Liver (tissue), 9 donors: ENCODE data around the gene ETV4. TPM values are rescaled to one million over a fixed set of nuclear protein-coding genes. Genes with fewer than 3 reads are reported as not detected.

Experiments used
- DNase-seq: peaks from one replicate; pipeline ENCODE4 v3.0.0-alpha.2; 2017; ENCODE audit warnings: low spot score
- H3K27ac ChIP-seq, 2 donors: one replicate each; pipeline ENCODE4 v1.7.0; 2013; ENCODE audit warnings: inconsistent platforms in 2 of 2, low read length in 2 of 2, control low read depth in 1 of 2, low read depth in 1 of 2, mild to moderate bottlenecking in 1 of 2
- H3K27me3 ChIP-seq, 4 donors: one replicate each; pipeline versions ENCODE4 v1.6.1 to v1.7.0; 2013; ENCODE audit warnings: low read length in 3 of 4, inconsistent platforms in 1 of 4, mild to moderate bottlenecking in 1 of 4, moderate library complexity in 1 of 4; ENCODE audit not compliant: control insufficient read depth in 4 of 4, insufficient read depth in 4 of 4
- H3K36me3 ChIP-seq, 4 donors: one replicate each; pipeline versions ENCODE4 v1.6.1 to v1.7.0; 2013; ENCODE audit warnings: low read length in 3 of 4, mild to moderate bottlenecking in 3 of 4, low read depth in 1 of 4, moderate library complexity in 1 of 4; ENCODE audit not compliant: control insufficient read depth in 4 of 4, insufficient read depth in 3 of 4
- H3K4me1 ChIP-seq, 4 donors: one replicate each; pipeline versions ENCODE4 v1.6.1 to v1.7.0; 2013; ENCODE audit warnings: low read length in 3 of 4, mild to moderate bottlenecking in 3 of 4, moderate library complexity in 1 of 4; ENCODE audit not compliant: control insufficient read depth in 4 of 4, insufficient read depth in 4 of 4
- H3K4me3 ChIP-seq, 3 donors: one replicate each; pipeline versions ENCODE4 v1.6.1 to v1.7.0; 2013; ENCODE audit warnings: low read length in 3 of 3, control low read depth in 1 of 3, low read depth in 1 of 3, mild to moderate bottlenecking in 1 of 3
- H3K9ac ChIP-seq, 2 donors: one replicate each; pipeline ENCODE4 v1.7.0; 2013; ENCODE audit warnings: low read length in 2 of 2, mild to moderate bottlenecking in 2 of 2, moderate library complexity in 2 of 2, control low read depth in 1 of 2, low read depth in 1 of 2
- H3K9me3 ChIP-seq, 4 donors: one replicate each; pipeline versions ENCODE4 v1.6.1 to v1.7.0; 2013; ENCODE audit warnings: low read length in 3 of 4; ENCODE audit not compliant: control insufficient read depth in 4 of 4
- ATF3 ChIP-seq: IDR thresholded peaks from 2 replicates; pipeline ENCODE4 v1.6.1; 2016; ENCODE audit warnings: antibody characterized with exemption
- CTCF ChIP-seq: fragments of 150-350 bp; IDR thresholded peaks from 2 replicates; pipeline ENCODE4 v1.5.1; 2017; ENCODE audit warnings: improper control_type of control experiment, low read depth, low read length; ENCODE audit not compliant: missing input control
- EGR1 ChIP-seq, 2 donors: IDR thresholded peaks; 2 replicates each; pipeline ENCODE4 v1.6.1; 2016 to 2018; ENCODE audit warnings: antibody characterized with exemption in 2 of 2, low read depth in 2 of 2
- FOXA1 ChIP-seq: IDR thresholded peaks from 2 replicates; pipeline ENCODE4 v1.6.1; 2016; ENCODE audit warnings: antibody characterized with exemption
- FOXA2 ChIP-seq: IDR thresholded peaks from 2 replicates; pipeline ENCODE4 v1.6.1; 2016; ENCODE audit warnings: antibody characterized with exemption
- GABPA ChIP-seq, 2 donors: IDR thresholded peaks in 1 of 2; conservative IDR thresholded peaks in 1 of 2; 2 replicates each; pipeline ENCODE4 v1.6.1; 2016; ENCODE audit warnings: antibody characterized with exemption in 2 of 2, mild to moderate bottlenecking in 1 of 2, moderate library complexity in 1 of 2
- HNF4A ChIP-seq, 2 donors: conservative IDR thresholded peaks; 2 replicates each; pipeline ENCODE4 v1.6.1; 2016; ENCODE audit warnings: antibody characterized with exemption in 2 of 2, mild to moderate bottlenecking in 2 of 2
- HNF4G ChIP-seq: IDR thresholded peaks from 2 replicates; pipeline ENCODE4 v1.6.1; 2016; ENCODE audit warnings: antibody characterized with exemption
- JUND ChIP-seq, 2 donors: IDR thresholded peaks; 2 replicates each; pipeline ENCODE4 v1.6.1; 2016; ENCODE audit warnings: antibody characterized with exemption in 2 of 2
- MAX ChIP-seq: IDR thresholded peaks from 2 replicates; pipeline ENCODE4 v1.6.1; 2016; ENCODE audit warnings: antibody characterized with exemption
- NR2F2 ChIP-seq: IDR thresholded peaks from 2 replicates; pipeline ENCODE4 v1.6.1; 2016; ENCODE audit warnings: antibody characterized with exemption
- RAD21 ChIP-seq, 2 donors: IDR thresholded peaks; 2 replicates each; pipeline ENCODE4 v1.6.1; 2016; ENCODE audit warnings: antibody characterized with exemption in 2 of 2, mild to moderate bottlenecking in 2 of 2
- REST ChIP-seq: IDR thresholded peaks from 2 replicates; pipeline ENCODE4 v1.6.1; 2016; ENCODE audit warnings: antibody characterized with exemption, mild to moderate bottlenecking
- RXRA ChIP-seq, 2 donors: IDR thresholded peaks; 2 replicates each; pipeline ENCODE4 v1.6.1; 2017 to 2018; ENCODE audit warnings: antibody characterized with exemption in 2 of 2, mild to moderate bottlenecking in 1 of 2
- SP1 ChIP-seq: IDR thresholded peaks from 2 replicates; pipeline ENCODE4 v1.6.1; 2018; ENCODE audit warnings: antibody characterized with exemption, mild to moderate bottlenecking
- TAF1 ChIP-seq: conservative IDR thresholded peaks from 2 replicates; pipeline ENCODE4 v1.6.1; 2016; ENCODE audit warnings: antibody characterized with exemption, mild to moderate bottlenecking
- YY1 ChIP-seq: IDR thresholded peaks from 2 replicates; pipeline ENCODE4 v1.6.1; 2016; ENCODE audit warnings: antibody characterized with exemption, mild to moderate bottlenecking
- ZBTB33 ChIP-seq: IDR thresholded peaks from 2 replicates; pipeline ENCODE4 v1.6.1; 2016; ENCODE audit warnings: antibody characterized with exemption
- WGBS: extraction: QIAGEN DNeasy Blood & Tissue Kit; methylation state at CpG from one replicate; pipeline ENCODE4 v1.1.7; 2013; 5-methylcytosine and 5-hydroxymethylcytosine counted together
- polyA plus RNA-seq, 2 donors: library from polyadenylated mRNA; stranded (reverse) in 1 of 2; unstranded in 1 of 2; fragments of 200-250 nt in 1 of 2; fragments of >200 nt in 1 of 2; fragmentation: Nextera tagmentation in 1 of 2; extraction: Ambion mirVana in 1 of 2; gene quantifications; one replicate each; pipeline versions ENCODE4 v1.2.1 to v1.2.3, GENCODE V29; 2013 to 2015
- total RNA-seq, 2 donors: library from RNA; depleted of rRNA; stranded (reverse); fragments of >200 nt; gene quantifications; one replicate each; pipeline ENCODE4 v1.2.3, GENCODE V29; 2014
- donor health status: healthy.
- donor health status: healthy.
- donor health status: healthy.
- donor health status: healthy.
- donor health status: healthy.

Gene ETV4
- total and polyA plus RNA-seq, 4 donors = 0.08 to 1.1 (median 0.46) TPM

- H3K27me3 ChIP-seq = no peaks in the 10 kb centered on the region
- whole genome bisulfite sequencing = 70% methylated on average over 4 of the region's 4 CpGs
- no peak for TF ChIP-seq FOXA2
- no peak for TF ChIP-seq ATF3
- TF ChIP-seq GABPA (IDR thresholded peaks at IDR 0.05 in 1 of 2, conservative IDR thresholded peaks at IDR 0.05 in 1 of 2) = no peak
- TF ChIP-seq EGR1 (IDR thresholded peaks at IDR 0.05; ENCODE audit: low read depth in 2 of 2) = no peak
- TF ChIP-seq MAX = no peak
- no peak for TF ChIP-seq HNF4A (conservative IDR thresholded peaks at IDR 0.05)
- no peak for TF ChIP-seq ZBTB33
- TF ChIP-seq TAF1 = no peak
- TF ChIP-seq CTCF = no peak
- no peak for TF ChIP-seq NR2F2
- no peak for TF ChIP-seq JUND (IDR thresholded peaks at IDR 0.05)
- H3K4me1 ChIP-seq = peaks cover 11 to 27% (median 18%) of the 10 kb centered on the region in 4 donors
- no peaks in the 10 kb centered on the region for H3K36me3 ChIP-seq
- no peak overlapping the region for H3K27ac ChIP-seq
- no peak overlapping the region for H3K4me3 ChIP-seq
- no peak overlapping the region for H3K9ac ChIP-seq
- no peak for DNase-seq
- no peaks in the 10 kb centered on the region for H3K9me3 ChIP-seq
Measured at GRCh38 chr17:43543300-43543699, 2.8 kb downstream of the ETV4 start.

- Histone ChIP-seq H3K27ac (no peak overlapping the region), H3K4me1 (peaks cover 11 to 27% (median 18%) of the 10 kb centered on the region in 4 donors), H3K9me3 (no peaks in the 10 kb centered on the region), H3K4me3 (no peak overlapping the region), H3K36me3 (no peaks in the 10 kb centered on the region), H3K27me3 (no peaks in the 10 kb centered on the region), H3K9ac (no peak overlapping the region)
- TF ChIP-seq HNF4G (no peak), GABPA (IDR thresholded peaks at IDR 0.05 in 1 of 2, conservative IDR thresholded peaks at IDR 0.05 in 1 of 2) (no peak), MAX (no peak), ZBTB33 (no peak), FOXA1 (no peak), FOXA2 (no peak), TAF1 (no peak), ATF3 (no peak), RXRA (IDR thresholded peaks at IDR 0.05) (no peak), CTCF (no peak), SP1 (no peak), JUND (IDR thresholded peaks at IDR 0.05) (no peak), REST (no peak), EGR1 (IDR thresholded peaks at IDR 0.05; ENCODE audit: low read depth in 2 of 2) (no peak), HNF4A (conservative IDR thresholded peaks at IDR 0.05) (no peak), YY1 (no peak), RAD21 (IDR thresholded peaks at IDR 0.05) (no peak)
- no peak for DNase-seq
- WGBS = 92% methylated on average over 8 of the region's 8 CpGs
Measured at GRCh38 chr17:43542859-43543258, 3.3 kb downstream of the ETV4 start.
